ENCODE measurements around the gene DAPK1. TPM values are rescaled to one million over a fixed set of nuclear protein-coding genes. Genes with fewer than 3 reads are reported as not detected.

The DAPK1 gene
- polyA plus RNA-seq, 1 donor from 2014 or later, result 45.0 TPM

- H3K9me2 ChIP-seq (ENCODE audit: insufficient read depth, low read length), result no peaks in the 10 kb centered on the region
- H3K27ac ChIP-seq (ENCODE audit: low read length), result no peak overlapping the region
- H3K9ac ChIP-seq (ENCODE audit: low read length), result no peak overlapping the region
- no peaks in the 10 kb centered on the region for H3K79me2 ChIP-seq (replicated peaks; ENCODE audit: insufficient read depth, low read length)
- no peaks in the 10 kb centered on the region for H3K9me3 ChIP-seq (ENCODE audit: low read length)
- no peaks in the 10 kb centered on the region for H3K27me3 ChIP-seq (ENCODE audit: insufficient read depth, low read depth, low read length)
- H3F3A ChIP-seq (ENCODE audit: insufficient read depth, low read length, poor library complexity, severe bottlenecking), result no peaks in the 10 kb centered on the region
- H3K4me3 ChIP-seq (ENCODE audit: low read length), result no peak overlapping the region
- TF ChIP-seq REST (IDR thresholded peaks at IDR 0.05; ENCODE audit: borderline replicate concordance) (no peak), RAD21 (conservative IDR thresholded peaks at IDR 0.05) (no peak), EZH2 (IDR thresholded peaks at IDR 0.05; ENCODE audit: borderline replicate concordance, insufficient read depth, low read length, poor library complexity, severe bottlenecking) (no peak), EP300 (conservative IDR thresholded peaks at IDR 0.05; ENCODE audit: poor library complexity, severe bottlenecking) (no peak), TAF1 (IDR thresholded peaks at IDR 0.05; ENCODE audit: low read depth) (no peak), CTCF (IDR thresholded peaks at IDR 0.05; ENCODE audit: poor library complexity, severe bottlenecking) (no peak), MXI1 (conservative IDR thresholded peaks at IDR 0.05; ENCODE audit: poor library complexity, severe bottlenecking) (no peak), SMC3 (conservative IDR thresholded peaks at IDR 0.05; ENCODE audit: poor library complexity) (no peak), POLR2AphosphoS5 (IDR thresholded peaks at IDR 0.05) (no peak)
- no peak overlapping the region for H2AFZ ChIP-seq (ENCODE audit: low read depth, low read length)
- H3K4me2 ChIP-seq (ENCODE audit: low read length), result no peak overlapping the region
- H4K20me1 ChIP-seq (ENCODE audit: insufficient read depth), result no peaks in the 10 kb centered on the region
- no peaks in the 10 kb centered on the region for H3K36me3 ChIP-seq (ENCODE audit: insufficient read depth, low read length)
These were observed 236.4 kb downstream of the DAPK1 start for GRCh38 chr9:87734106-87734505.

- Histone ChIP-seq H3K36me3 (ENCODE audit: insufficient read depth, low read length) (no peaks in the 10 kb centered on the region), H3K4me3 (ENCODE audit: low read length) (no peak overlapping the region), H4K20me1 (ENCODE audit: insufficient read depth) (no peaks in the 10 kb centered on the region), H3K9ac (ENCODE audit: low read length) (no peak overlapping the region), H2AFZ (ENCODE audit: low read depth, low read length) (no peak overlapping the region), H3K27ac (ENCODE audit: low read length) (no peak overlapping the region), H3K27me3 (ENCODE audit: insufficient read depth, low read depth, low read length) (no peaks in the 10 kb centered on the region), H3K9me3 (ENCODE audit: low read length) (no peaks in the 10 kb centered on the region), H3K79me2 (replicated peaks; ENCODE audit: insufficient read depth, low read length) (no peaks in the 10 kb centered on the region), H3K9me2 (ENCODE audit: insufficient read depth, low read length) (no peaks in the 10 kb centered on the region), H3K4me2 (ENCODE audit: low read length) (no peak overlapping the region), H3F3A (ENCODE audit: insufficient read depth, low read length, poor library complexity, severe bottlenecking) (no peaks in the 10 kb centered on the region)
- no peak for TF ChIP-seq REST (IDR thresholded peaks at IDR 0.05; ENCODE audit: borderline replicate concordance)
- no peak for TF ChIP-seq MXI1 (conservative IDR thresholded peaks at IDR 0.05; ENCODE audit: poor library complexity, severe bottlenecking)
- TF ChIP-seq TAF1 (IDR thresholded peaks at IDR 0.05; ENCODE audit: low read depth), result no peak
- no peak for TF ChIP-seq CTCF (IDR thresholded peaks at IDR 0.05; ENCODE audit: poor library complexity, severe bottlenecking)
- no peak for TF ChIP-seq EZH2 (IDR thresholded peaks at IDR 0.05; ENCODE audit: borderline replicate concordance, insufficient read depth, low read length, poor library complexity, severe bottlenecking)
- no peak for TF ChIP-seq RAD21 (conservative IDR thresholded peaks at IDR 0.05)
- TF ChIP-seq POLR2AphosphoS5 (IDR thresholded peaks at IDR 0.05), result no peak
- no peak for TF ChIP-seq SMC3 (conservative IDR thresholded peaks at IDR 0.05; ENCODE audit: poor library complexity)
- TF ChIP-seq EP300 (conservative IDR thresholded peaks at IDR 0.05; ENCODE audit: poor library complexity, severe bottlenecking), result no peak
These were observed 241.9 kb downstream of the DAPK1 start for GRCh38 chr9:87739546-87739945.
